ENCODE measurements around the gene IL36B. TPM values are rescaled to one million over a fixed set of nuclear protein-coding genes. Genes with fewer than 3 reads are reported as not detected.

The IL36B gene
- polyA plus RNA-seq, 3 donors: not detected

GRCh38 chr2:113018509-113018908, 34.2 kb downstream of the IL36B start:
- H3K27me3 Mint-ChIP-seq (ENCODE audit: low read depth in 3 of 3): peaks cover 4 to 7% (median 7%) of the 10 kb centered on the region in 3 donors
- intact Hi-C loops (cut with micrococcal nuclease): no loop called here

GRCh38 chr2:113015655-113016054, 37.0 kb downstream of the IL36B start:
- peaks cover 2 to 13% (median 6%) of the 10 kb centered on the region in 7 donors for H3K9me3 Mint-ChIP-seq
- peaks cover 4 to 9% (median 7%) of the 10 kb centered on the region in 3 donors for H3K27me3 Mint-ChIP-seq (ENCODE audit: low read depth in 3 of 3)
- intact Hi-C loops (cut with micrococcal nuclease): no loop called here
- H3K4me2 ChIP-seq (replicated peaks; ENCODE audit: extremely low read depth, low read length, poor library complexity, severe bottlenecking): no peak overlapping the region
- H4K20me1 ChIP-seq (ENCODE audit: insufficient read depth, low read length): no peaks in the 10 kb centered on the region
- no peak overlapping the region for H3K9ac ChIP-seq (ENCODE audit: insufficient read depth, low read length, poor library complexity, severe bottlenecking)
- no peak overlapping the region for H3K27ac ChIP-seq (ENCODE audit: low read depth in 1 of 2, low read length in 2 of 2)
- 83% methylated on average over 1 of the region's 2 CpGs for WGBS (ENCODE audit: insufficient coverage)
- no peaks in the 10 kb centered on the region for H3K4me1 Mint-ChIP-seq
- no peak for DNase-seq
- H3K4me3 Mint-ChIP-seq: no peak overlapping the region
- no peak for TF ChIP-seq CTCF (IDR thresholded peaks at IDR 0.05)
- no peak overlapping the region for H3K4me3 ChIP-seq (replicated peaks in 1 of 3; ENCODE audit: low read depth in 2 of 3, low read length in 3 of 3)
- H3K9me3 ChIP-seq (replicated peaks in 1 of 2; ENCODE audit: control insufficient read depth in 1 of 2, insufficient read depth in 1 of 2, low read length in 2 of 2): peaks cover 0 to 2% of the 10 kb centered on the region in 2 donors
- H3K27ac Mint-ChIP-seq: no peak overlapping the region
- H3K4me1 ChIP-seq (ENCODE audit: control insufficient read depth in 1 of 2, insufficient read depth in 2 of 2, low read length in 2 of 2): no peaks in the 10 kb centered on the region
- H3K36me3 Mint-ChIP-seq: no peaks in the 10 kb centered on the region
- H3K36me3 ChIP-seq (replicated peaks in 1 of 2; ENCODE audit: control insufficient read depth in 1 of 2, insufficient read depth in 2 of 2, low read length in 2 of 2): no peaks in the 10 kb centered on the region
- no peaks in the 10 kb centered on the region for H3K79me2 ChIP-seq (ENCODE audit: insufficient read depth, low read length)
- H2AFZ ChIP-seq (ENCODE audit: insufficient read depth, low read depth, low read length, poor library complexity, severe bottlenecking): no peak overlapping the region
- H3K27me3 ChIP-seq (ENCODE audit: control insufficient read depth in 2 of 2, insufficient read depth in 2 of 2, low read length in 2 of 2): no peaks in the 10 kb centered on the region

More at GRCh38 chr2:113018509-113018908, 34.2 kb downstream of the IL36B start:
- Histone ChIP-seq H3K4me3 (replicated peaks in 1 of 3; ENCODE audit: low read depth in 2 of 3, low read length in 3 of 3) (no peak overlapping the region), H3K79me2 (ENCODE audit: insufficient read depth, low read length) (no peaks in the 10 kb centered on the region), H3K27me3 (ENCODE audit: control insufficient read depth in 2 of 2, insufficient read depth in 2 of 2, low read length in 2 of 2) (no peaks in the 10 kb centered on the region), H2AFZ (ENCODE audit: insufficient read depth, low read depth, low read length, poor library complexity, severe bottlenecking) (no peak overlapping the region), H3K4me2 (replicated peaks; ENCODE audit: extremely low read depth, low read length, poor library complexity, severe bottlenecking) (no peak overlapping the region), H4K20me1 (ENCODE audit: insufficient read depth, low read length) (no peaks in the 10 kb centered on the region), H3K4me1 (ENCODE audit: control insufficient read depth in 1 of 2, insufficient read depth in 2 of 2, low read length in 2 of 2) (no peaks in the 10 kb centered on the region), H3K27ac (ENCODE audit: low read depth in 1 of 2, low read length in 2 of 2) (no peak overlapping the region), H3K9ac (ENCODE audit: insufficient read depth, low read length, poor library complexity, severe bottlenecking) (no peak overlapping the region), H3K9me3 (replicated peaks in 1 of 2; ENCODE audit: control insufficient read depth in 1 of 2, insufficient read depth in 1 of 2, low read length in 2 of 2) (peaks cover 0 to 2% of the 10 kb centered on the region in 2 donors), H3K36me3 (replicated peaks in 1 of 2; ENCODE audit: control insufficient read depth in 1 of 2, insufficient read depth in 2 of 2, low read length in 2 of 2) (no peaks in the 10 kb centered on the region)
- peaks cover 2 to 13% (median 6%) of the 10 kb centered on the region in 7 donors for H3K9me3 Mint-ChIP-seq
- no peak overlapping the region for H3K4me3 Mint-ChIP-seq
- DNase-seq: no peak
- H3K4me1 Mint-ChIP-seq: no peaks in the 10 kb centered on the region
- TF ChIP-seq CTCF (IDR thresholded peaks at IDR 0.05): no peak
- H3K36me3 Mint-ChIP-seq: no peaks in the 10 kb centered on the region
- H3K27ac Mint-ChIP-seq: no peak overlapping the region
- 85% methylated on average over 3 of the region's 3 CpGs for WGBS (ENCODE audit: insufficient coverage)

Measured in CD14-positive monocyte (primary cell).